ENCODE measurements around the gene REC8.

- no peak for TF ChIP-seq CTCF (IDR thresholded peaks at IDR 0.05; ENCODE audit: poor library complexity)
- TF ChIP-seq EZH2 (IDR thresholded peaks at IDR 0.05; ENCODE audit: borderline replicate concordance): no peak
Measured at GRCh38 chr14:24150993-24151392, 20.9 kb upstream of the REC8 start.

Data from hepatocyte (in vitro differentiated cells).